HG02678 (cell line): ENCODE results near the gene MCMBP.
"Not testable (repeated sequence)": the region's sequence is repeated elsewhere in the genome, so short reads cannot be mapped to it uniquely, and the experiment has no call there.

Experiments used
- ATAC-seq: cut with Tn5 transposase; IDR thresholded peaks from one replicate; pipeline ENCODE4 v1.9.1; 2021; ENCODE audit warnings: mild to moderate bottlenecking, moderate library complexity; ENCODE audit not compliant: unreplicated experiment

The MCMBP gene, protein sequence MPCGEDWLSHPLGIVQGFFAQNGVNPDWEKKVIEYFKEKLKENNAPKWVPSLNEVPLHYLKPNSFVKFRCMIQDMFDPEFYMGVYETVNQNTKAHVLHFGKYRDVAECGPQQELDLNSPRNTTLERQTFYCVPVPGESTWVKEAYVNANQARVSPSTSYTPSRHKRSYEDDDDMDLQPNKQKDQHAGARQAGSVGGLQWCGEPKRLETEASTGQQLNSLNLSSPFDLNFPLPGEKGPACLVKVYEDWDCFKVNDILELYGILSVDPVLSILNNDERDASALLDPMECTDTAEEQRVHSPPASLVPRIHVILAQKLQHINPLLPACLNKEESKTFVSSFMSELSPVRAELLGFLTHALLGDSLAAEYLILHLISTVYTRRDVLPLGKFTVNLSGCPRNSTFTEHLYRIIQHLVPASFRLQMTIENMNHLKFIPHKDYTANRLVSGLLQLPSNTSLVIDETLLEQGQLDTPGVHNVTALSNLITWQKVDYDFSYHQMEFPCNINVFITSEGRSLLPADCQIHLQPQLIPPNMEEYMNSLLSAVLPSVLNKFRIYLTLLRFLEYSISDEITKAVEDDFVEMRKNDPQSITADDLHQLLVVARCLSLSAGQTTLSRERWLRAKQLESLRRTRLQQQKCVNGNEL

DNA sequence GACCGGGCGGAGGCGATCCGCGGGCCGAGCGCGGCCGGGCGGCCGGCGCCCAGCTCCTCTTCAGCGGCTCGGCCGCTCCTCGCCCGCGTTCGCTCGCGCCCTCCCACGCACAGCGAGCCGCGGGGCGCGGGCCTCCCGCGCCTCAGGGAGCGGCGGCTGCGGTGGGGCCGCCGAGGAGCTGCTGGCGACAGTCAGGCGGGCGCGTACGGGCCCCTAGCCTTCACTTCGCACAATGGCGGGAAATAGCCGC lies at the start of gene MCMBP:
MCMBP (minus strand) TSS at position 234 of the 250 bp plus-strand sequence. CDS start 259 bp downstream, outside the sequence.
- peak; percentile 22 for ATAC-seq

DNA sequence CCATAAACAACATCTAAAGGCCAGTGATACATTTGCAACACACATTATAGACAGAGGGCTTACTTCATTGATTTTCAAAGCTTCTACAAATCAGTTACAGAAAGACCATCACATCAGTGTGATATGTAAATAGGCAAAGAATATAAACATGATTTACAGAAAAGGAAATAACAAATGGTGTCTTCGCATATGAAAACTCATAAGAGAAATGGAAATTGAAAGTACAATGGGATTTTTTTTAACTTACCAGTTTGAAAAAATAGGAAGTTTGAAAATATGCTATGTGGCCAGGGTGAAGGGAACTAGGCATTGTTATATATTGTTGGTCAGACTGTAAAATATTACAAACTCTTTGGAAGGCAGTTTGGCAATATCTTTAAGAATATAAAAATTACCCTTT lies 47.2 kb upstream of the MCMBP start:
- peak; percentile 81 for ATAC-seq

DNA sequence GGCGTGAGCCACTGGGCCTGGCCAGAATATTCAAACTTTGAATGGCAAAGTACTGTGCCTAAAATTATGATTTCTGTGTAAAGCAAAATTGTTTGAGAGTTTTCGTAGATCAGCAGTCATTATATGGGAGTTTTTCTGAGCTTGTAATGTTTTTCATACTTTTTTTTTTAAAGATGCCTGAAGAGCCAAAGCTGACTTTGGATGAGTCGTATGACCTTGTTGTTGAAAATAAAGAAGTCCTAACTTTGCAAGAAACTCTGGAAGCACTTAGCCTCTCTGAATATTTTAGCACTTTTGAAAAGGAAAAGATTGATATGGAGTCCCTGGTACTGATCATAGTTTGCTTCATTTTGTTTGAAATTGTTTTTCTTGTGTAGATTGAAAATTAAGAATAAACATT lies 46.6 kb upstream of the MCMBP start:
- no peak for ATAC-seq

DNA sequence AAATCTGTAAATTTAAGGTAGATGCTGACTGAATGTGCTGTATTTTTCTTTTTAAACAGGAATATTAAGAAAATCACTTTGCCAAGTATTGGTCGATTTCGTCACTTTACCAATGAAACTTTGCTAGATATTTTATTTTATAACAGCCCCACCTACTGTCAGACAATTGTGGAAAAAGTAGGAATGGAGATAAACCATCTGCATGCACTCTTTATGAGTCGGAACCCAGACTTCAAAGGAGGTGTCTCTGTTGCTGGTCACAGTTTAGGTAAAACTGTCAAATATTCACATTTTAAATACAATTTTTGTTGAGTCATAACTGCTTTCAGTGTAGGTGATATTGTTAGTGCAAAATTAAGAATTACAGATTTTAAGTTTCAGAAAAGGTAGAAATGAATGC lies 45.1 kb upstream of the MCMBP start:
- ATAC-seq, result no peak

GRCh38 chr10:119910689-119911088 lies 38.0 kb upstream of the MCMBP start:
- no peak for ATAC-seq

- ATAC-seq, result no peak
Measured at GRCh38 chr10:119908166-119908565, 35.5 kb upstream of the MCMBP start.

DNA sequence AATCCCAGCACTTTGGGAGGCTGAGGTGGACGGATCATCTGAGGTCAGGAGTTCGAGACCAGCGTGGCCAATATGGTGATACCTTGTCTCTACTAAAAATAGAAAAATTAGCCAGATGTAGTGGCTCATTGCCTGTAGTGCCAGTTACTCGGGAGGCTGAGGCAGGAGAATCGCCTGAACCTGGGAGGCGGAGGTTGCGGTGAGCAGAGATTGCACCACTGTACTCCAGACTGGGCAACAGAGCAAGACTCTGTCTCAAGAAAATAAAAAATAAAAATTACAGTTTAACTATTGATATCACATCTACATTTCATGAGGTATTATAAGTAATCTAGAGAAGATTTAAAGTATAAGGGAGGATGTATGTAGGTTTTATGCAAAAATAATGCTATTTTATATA lies 35.1 kb upstream of the MCMBP start:
- ATAC-seq, result not testable (repeated sequence)

DNA sequence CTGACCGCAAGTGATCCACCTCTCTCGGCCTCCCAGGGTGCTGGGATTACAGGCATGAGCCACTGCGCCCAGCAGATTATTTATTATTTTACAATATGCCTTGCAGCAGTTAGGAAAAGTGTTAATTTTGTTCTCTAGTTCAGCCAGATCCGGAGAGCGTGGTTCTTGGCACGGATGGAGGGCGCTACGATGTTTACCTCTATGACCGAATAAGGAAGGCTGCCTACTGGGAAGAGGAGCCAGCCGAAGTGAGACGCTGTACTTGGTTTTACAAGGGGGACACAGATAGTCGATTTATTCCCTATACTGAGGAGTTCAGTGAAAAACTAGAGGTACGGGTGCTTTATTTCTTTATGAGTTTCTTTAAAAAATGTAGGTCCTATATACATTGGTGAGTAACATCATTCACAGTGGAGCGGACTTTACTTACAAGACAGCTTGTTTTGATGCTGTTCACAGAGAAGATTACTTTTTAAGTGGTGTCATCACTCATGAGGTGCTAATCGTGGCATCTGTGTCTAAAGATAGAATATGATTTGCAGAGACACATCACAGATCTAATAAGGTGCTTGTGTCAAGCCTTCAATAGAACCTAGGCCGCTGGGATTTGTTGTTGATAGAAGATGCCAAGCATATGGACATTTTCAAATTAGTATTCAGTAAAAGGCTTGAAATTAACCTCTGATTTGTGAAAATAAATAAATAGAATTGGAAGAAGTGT lies 31.5 kb upstream of the MCMBP start:
- ATAC-seq, result no peak

DNA sequence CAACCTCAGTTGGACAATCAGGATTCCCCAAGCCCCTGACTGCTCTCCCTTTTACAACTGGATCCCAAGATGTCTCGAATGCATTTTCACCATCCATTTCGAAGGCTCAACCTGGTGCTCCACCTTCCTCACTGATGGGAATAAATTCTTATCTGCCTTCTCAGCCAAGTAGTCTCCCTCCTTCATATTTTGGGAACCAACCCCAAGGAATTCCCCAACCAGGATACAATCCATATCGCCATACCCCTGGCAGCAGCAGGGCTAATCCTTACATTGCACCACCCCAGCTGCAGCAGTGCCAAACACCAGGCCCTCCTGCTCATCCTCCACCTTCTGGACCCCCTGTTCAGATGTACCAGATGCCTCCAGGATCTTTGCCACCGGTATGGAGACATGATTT lies 25.9 kb upstream of the MCMBP start:
- ATAC-seq, result no peak

DNA sequence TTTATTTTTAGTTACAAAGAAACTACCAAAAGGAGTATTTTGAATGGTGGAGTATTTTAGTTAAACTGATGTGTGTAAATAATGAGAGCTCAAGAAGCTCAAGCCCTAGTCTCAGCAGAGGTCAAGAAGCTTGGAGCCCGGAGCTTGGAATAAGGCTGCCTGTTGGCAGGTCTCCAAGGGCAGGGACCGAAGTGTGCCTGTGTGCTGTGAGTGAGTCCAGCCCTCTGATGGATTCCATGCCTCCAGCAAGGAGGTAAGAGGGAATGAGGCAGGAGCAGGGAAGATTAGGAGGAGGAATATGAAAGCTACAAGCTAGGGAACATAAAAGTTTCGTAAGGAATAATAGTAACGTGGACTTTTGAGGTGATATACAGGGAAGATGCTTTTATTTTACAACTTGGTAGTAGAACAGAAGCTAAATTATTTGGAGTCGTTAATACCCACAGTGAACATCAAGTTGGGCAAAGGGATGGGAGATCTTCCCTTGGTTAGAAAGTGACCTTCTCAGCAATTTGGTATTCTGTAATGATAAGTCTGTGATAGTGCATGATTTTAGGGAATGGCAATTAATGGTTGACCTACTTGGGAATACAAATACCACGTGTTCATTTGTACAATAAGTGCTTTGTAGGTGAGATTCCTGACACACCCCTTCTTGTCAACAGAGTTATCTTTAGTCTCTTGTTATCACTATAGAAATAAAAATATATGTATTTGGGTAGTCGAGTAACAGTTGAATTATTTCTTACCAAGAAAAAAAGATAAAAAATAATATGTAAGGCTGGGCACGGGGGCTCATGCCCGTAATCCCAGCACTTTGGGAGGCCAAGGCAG lies 24.5 kb upstream of the MCMBP start:
- ATAC-seq, result no peak

DNA sequence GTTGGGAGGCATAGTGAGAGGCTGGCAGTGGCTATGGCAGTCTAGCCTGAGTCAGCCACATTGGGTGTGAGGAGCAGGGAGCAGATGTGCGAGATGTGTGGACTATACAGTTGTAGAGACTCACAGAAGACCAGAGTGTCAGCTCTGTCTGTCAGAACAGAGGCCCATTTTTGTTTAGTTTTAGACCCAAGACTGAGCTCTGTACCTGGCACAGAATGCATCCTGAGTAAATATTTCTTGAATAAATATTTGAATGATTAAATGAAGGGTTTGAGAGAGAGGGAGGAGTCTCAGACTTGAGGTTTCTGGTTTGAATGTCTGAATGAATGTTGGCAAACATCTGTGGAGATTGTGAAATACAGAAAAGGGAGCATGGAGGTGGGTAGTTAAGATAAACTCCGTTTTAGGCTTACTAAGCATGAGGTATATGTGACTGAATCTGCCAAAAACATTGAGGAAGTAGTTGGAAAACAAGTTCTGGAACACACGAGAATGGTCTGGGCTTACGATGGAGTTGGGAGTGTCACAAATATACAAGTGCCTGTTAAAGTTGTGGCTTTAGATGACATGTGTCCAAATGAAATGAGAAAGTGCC lies 23.5 kb upstream of the MCMBP start:
- ATAC-seq, result no peak

GRCh38 chr10:119893845-119894427 lies 21.3 kb upstream of the MCMBP start:
- no peak for ATAC-seq

GRCh38 chr10:119893074-119893473 lies 20.4 kb upstream of the MCMBP start:
- ATAC-seq, result no peak

GRCh38 chr10:119892188-119893065 lies 19.8 kb upstream of the MCMBP start, which contains the start of gene SEC23IP:
Gene SEC23IP (plus strand): TSS chr10:119892730. CDS start chr10:119892783, 53 bp downstream.
- peak; percentile 99 for ATAC-seq

DNA sequence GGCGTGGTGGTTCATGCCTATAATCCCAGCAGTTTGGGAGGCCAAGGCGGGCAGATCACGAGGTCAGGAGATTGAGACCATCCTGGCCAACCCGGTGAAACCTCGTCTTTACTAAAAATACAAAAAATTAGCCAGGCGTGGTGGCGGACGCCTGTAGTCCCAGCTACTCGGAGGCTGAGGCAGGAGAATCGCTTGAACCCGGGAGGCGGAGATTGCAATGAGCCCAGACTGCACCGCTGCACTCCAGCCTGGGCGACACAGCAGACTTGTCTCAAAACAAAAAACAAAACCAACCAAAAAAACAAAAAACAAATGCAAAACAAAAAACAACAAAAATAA lies 19.2 kb upstream of the MCMBP start:
- not testable (repeated sequence) for ATAC-seq

GRCh38 chr10:119890307-119890706 lies 17.7 kb upstream of the MCMBP start:
- ATAC-seq, result not testable (repeated sequence)

GRCh38 chr10:119889201-119889600 lies 16.6 kb upstream of the MCMBP start:
- ATAC-seq, result not testable (repeated sequence)

GRCh38 chr10:119888715-119889114 lies 16.1 kb upstream of the MCMBP start:
- not testable (repeated sequence) for ATAC-seq

GRCh38 chr10:119886070-119886469 lies 13.4 kb upstream of the MCMBP start:
- ATAC-seq, result not testable (repeated sequence)
